T-helper 2 cell (primary cell): ENCODE data around the gene FOXB2.

Experiments
- DNase-seq, 5 experiments: peaks; one replicate each; pipeline versions ENCODE4 v3.0.0 to v3.0.0-alpha.2; 2012 to 2022

Gene FOXB2

GRCh38 chr9:77066388-77066787, 46.9 kb downstream of the FOXB2 start:
- DNase-seq, result no peak
